ENCODE data around the gene CLMN. TPM values are rescaled to one million over a fixed set of nuclear protein-coding genes. Genes with fewer than 3 reads are reported as not detected.

Gene CLMN
- total and polyA plus RNA-seq, 10 of the 15 experiments (the other 5 are each of a cell fraction or from before 2014, with no cell fraction given), result 7.8 to 49.3 (median 18.5) TPM

DNA sequence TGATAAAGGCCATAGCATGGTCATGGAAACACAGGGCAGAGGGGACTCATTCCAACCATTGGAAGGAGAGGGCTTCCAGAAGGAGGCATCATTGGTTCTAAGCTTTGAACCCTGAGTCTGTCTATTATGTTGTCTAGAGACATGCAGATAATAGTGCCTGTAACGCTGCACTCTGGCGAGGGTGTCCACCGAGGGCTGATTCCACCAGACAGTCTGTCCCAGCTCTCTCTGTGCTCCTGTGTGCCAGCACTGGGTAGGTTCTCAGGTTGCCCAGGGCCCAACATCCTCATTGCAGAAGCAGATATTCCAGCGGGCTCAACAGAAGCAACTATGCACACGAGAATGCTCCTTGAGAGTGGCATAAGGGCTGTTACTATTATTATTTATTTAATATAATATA lies 18.7 kb upstream of the CLMN start (continued):
- TF ChIP-seq POLR2A (IDR thresholded peaks at IDR 0.05; ENCODE audit: low read depth, low read length) (no peak), RBBP5 (conservative IDR thresholded peaks at IDR 0.05) (no peak), RAD51 (IDR thresholded peaks at IDR 0.05) (no peak), ZNF622 (IDR thresholded peaks at IDR 0.05) (no peak), EED (IDR thresholded peaks at IDR 0.05; ENCODE audit: low read depth) (no peak), ETV6 (conservative IDR thresholded peaks at IDR 0.05 in 1 of 2, IDR thresholded peaks at IDR 0.05 in 1 of 2; ENCODE audit: borderline replicate concordance in 1 of 2, low read depth in 1 of 2) (no peak), CHD4 (IDR thresholded peaks at IDR 0.05) (no peak), JUND (IDR thresholded peaks at IDR 0.05; ENCODE audit: low read depth, low read length) (no peak), SREBF2 (IDR thresholded peaks at IDR 0.05; ENCODE audit: low read length) (no peak), LARP7 (IDR thresholded peaks at IDR 0.05) (no peak)
- TF ChIP-seq, protein P1, sequence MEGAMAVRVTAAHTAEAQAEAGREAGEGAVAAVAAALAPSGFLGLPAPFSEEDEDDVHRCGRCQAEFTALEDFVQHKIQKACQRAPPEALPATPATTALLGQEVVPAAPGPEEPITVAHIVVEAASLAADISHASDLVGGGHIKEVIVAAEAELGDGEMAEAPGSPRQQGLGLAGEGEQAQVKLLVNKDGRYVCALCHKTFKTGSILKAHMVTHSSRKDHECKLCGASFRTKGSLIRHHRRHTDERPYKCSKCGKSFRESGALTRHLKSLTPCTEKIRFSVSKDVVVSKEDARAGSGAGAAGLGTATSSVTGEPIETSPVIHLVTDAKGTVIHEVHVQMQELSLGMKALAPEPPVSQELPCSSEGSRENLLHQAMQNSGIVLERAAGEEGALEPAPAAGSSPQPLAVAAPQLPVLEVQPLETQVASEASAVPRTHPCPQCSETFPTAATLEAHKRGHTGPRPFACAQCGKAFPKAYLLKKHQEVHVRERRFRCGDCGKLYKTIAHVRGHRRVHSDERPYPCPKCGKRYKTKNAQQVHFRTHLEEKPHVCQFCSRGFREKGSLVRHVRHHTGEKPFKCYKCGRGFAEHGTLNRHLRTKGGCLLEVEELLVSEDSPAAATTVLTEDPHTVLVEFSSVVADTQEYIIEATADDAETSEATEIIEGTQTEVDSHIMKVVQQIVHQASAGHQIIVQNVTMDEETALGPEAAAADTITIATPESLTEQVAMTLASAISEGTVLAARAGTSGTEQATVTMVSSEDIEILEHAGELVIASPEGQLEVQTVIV (IDR thresholded peaks at IDR 0.05; ENCODE audit: borderline replicate concordance, partially characterized antibody), result no peak
- TF ChIP-seq, protein P2, sequence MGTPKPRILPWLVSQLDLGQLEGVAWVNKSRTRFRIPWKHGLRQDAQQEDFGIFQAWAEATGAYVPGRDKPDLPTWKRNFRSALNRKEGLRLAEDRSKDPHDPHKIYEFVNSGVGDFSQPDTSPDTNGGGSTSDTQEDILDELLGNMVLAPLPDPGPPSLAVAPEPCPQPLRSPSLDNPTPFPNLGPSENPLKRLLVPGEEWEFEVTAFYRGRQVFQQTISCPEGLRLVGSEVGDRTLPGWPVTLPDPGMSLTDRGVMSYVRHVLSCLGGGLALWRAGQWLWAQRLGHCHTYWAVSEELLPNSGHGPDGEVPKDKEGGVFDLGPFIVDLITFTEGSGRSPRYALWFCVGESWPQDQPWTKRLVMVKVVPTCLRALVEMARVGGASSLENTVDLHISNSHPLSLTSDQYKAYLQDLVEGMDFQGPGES (IDR thresholded peaks at IDR 0.05), result no peak
- TF ChIP-seq, protein P3, sequence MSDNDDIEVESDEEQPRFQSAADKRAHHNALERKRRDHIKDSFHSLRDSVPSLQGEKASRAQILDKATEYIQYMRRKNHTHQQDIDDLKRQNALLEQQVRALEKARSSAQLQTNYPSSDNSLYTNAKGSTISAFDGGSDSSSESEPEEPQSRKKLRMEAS (IDR thresholded peaks at IDR 0.05; ENCODE audit: low read depth, low read length), result no peak

All from GM12878 (cell line).